Daoy (cell line): Measurements from ENCODE around the gene CBFA2T2. TPM values are rescaled to one million over a fixed set of nuclear protein-coding genes. Genes with fewer than 3 reads are reported as not detected.
"Not testable (repeated sequence)": the region's sequence is repeated elsewhere in the genome, so short reads cannot be mapped to it uniquely, and the experiment has no call there.

Experiments used
- DNase-seq: peaks from one replicate; pipeline ENCODE4 v3.0.0-alpha.2; 2015; ENCODE audit warnings: low read depth
- total RNA-seq: library from RNA; depleted of rRNA; stranded (reverse); fragments of >200 nt; shearing (Covaris generic); gene quantifications from 2 replicates; pipeline ENCODE4 v1.2.3, GENCODE V29; 2014

CBFA2T2 gene
- total RNA-seq, 1 experiment from 2014 or later = 3.6 TPM

DNA sequence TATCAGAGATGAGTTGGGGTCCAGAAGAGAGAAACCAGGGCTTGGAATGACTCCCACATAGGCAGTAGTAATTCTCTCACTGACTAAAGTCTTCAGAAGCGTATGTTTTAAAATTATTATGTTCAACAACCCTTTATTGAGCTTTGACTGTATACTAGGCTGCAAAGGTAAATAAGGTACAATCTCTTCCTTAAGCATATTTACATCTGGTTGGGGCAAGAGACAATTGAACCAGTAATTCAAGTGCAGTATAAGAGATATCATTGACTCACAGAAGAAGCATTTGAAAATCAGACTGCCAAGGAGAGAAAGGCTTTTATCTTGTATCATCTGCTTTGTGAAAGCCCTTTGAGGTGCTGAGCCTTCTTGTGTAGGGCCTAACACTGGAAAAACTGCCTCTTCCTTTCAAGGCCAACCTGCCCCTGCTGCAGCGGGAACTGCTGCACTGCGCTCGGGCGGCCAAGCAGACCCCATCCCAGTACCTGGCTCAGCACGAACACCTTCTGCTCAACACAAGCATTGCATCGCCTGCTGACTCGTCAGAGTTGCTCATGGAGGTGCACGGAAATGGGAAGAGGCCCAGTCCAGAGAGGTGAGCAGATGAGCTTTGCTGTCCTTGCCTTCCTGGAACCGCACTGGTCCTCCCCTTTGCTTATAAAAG lies 132.9 kb downstream of the CBFA2T2 start:
- DNase-seq = no peak

- no peak for DNase-seq
Observed at GRCh38 chr20:33624399-33624798, 134.5 kb downstream of the CBFA2T2 start.

DNA sequence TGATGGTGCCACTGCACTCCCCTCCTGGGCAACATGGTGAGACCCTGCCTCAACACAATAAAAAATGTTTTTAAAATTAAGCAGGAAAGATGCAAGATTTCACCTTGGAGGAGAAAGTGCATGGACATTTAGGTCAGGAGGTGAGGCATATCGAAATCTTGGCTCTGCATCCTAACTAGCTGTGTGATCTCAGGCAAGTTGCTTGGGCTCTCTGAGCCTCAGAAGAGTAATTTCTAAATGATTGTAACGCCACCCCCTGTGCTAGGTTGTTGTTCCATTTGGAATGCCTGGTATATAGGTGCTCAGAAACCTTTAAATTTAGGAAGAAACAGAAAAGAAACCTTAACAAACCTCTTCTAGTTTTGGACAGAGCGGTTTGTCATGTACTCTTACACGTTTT lies 136.3 kb downstream of the CBFA2T2 start:
- DNase-seq = no peak

- DNase-seq = no peak
Observed at GRCh38 chr20:33627577-33628216, 137.8 kb downstream of the CBFA2T2 start.

DNA sequence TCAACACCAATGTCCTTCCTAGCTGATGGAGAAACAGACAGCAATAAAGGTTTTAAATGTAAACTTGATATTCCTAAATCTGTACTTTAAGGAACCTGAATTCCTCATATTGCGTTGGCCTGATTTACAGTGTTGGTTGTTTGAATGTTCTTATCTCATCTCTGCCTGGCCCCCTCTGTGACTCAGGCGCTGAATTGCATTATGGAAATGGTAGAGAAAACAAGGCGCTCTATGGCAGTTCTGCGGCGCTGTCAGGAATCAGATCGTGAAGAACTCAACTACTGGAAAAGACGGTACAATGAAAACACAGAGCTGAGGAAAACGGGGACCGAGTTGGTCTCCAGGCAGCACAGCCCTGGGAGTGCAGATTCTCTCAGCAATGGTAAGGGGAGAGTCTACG lies 139.6 kb downstream of the CBFA2T2 start:
- no peak for DNase-seq

DNA sequence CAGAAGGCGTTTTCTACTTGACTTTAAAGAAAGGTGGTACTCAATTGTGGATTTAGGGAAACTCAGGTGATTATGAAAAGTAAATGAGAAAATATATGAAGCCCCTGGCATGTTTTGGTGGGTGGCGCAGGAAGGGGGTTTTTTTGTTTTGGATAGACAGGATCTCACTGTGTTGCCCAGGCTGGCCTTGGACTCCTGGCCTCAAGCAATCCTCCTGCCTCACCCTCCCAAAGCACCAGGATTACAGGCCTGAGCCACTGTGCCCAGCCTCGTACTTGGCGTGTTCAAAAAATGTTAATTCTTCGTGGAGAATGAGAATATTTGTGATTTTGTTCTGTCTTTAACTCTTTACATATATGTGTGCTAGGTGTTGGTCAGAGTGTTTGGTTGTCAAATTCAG lies 140.1 kb downstream of the CBFA2T2 start:
- no peak for DNase-seq

GRCh38 chr20:33630507-33630906 lies 140.6 kb downstream of the CBFA2T2 start:
- DNase-seq = no peak

DNA sequence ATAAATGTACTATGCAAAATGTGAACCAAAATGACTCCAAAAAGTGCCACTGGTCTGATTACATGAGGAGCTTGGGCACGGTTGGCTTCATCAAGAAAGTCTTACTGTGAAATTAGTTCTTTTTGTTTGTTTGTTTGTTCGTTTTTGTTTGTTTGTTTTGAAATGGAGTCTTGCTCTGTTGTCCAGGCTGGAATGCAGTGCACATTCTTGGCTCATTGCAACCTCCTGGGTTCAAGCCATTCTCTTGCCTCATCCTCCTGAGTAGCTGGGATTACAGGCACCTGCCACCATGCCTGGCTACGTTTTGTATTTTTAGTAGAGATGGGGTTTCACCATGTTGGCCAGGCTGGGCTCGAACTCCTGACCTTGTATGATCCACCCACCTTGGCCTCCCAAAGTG lies 142.0 kb downstream of the CBFA2T2 start:
- not testable (repeated sequence) for DNase-seq

DNA sequence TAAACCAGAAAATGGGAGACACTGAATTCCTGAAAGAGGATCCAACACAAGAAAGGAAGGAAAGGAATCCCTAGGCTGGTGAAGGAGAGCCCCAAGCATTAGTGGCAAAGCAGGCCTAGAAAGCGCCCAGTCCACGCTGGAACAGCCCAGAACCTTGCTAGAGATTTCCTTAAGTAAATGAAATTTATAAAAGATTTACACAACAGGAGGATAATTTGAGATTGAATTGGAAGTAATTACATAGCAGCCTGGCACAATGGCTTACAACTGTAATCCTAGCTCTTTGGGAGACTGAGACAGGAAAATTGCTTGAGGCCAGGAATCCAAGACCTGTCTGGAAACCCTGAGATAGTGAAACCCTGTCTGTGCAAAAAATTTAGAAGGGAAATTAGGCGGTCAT lies 145.4 kb downstream of the CBFA2T2 start:
- no peak for DNase-seq

DNA sequence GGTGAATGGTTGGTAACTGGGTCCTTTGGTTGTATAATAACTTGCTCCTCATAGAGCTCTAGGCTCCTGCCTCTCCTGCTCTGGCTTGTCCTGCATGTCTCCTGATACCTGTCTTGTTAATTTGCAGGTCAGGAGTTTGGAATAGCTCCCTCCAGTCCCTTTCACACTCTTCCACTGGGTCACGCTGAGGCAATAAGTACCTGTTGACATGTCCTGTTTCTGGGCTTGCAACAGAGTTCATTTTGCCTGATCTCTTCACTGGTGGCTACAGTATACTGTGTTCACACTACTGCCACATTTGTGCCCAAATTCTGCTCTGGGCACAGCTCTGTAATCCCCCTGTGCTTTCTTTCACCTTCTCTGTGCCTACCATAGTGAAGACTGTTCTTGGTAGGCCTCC lies 146.9 kb downstream of the CBFA2T2 start:
- no peak for DNase-seq

DNA sequence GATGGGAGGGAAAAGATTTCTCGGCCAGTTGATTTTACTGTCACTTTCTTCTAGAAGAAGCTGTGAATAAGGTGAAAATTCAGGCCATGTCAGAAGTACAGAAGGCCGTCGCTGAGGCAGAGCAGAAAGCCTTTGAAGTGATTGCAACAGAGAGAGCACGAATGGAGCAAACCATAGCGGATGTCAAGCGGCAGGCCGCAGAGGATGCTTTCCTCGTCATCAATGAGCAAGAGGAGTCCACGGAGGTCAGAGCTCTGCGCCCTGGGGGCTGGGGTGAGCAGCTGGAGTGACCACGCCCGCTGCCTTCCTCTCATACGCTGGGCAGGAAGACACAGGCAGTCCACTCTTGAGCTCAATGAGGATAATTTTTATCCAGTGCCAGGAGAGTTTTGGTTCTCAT lies 150.4 kb downstream of the CBFA2T2 start:
- no peak for DNase-seq

DNA sequence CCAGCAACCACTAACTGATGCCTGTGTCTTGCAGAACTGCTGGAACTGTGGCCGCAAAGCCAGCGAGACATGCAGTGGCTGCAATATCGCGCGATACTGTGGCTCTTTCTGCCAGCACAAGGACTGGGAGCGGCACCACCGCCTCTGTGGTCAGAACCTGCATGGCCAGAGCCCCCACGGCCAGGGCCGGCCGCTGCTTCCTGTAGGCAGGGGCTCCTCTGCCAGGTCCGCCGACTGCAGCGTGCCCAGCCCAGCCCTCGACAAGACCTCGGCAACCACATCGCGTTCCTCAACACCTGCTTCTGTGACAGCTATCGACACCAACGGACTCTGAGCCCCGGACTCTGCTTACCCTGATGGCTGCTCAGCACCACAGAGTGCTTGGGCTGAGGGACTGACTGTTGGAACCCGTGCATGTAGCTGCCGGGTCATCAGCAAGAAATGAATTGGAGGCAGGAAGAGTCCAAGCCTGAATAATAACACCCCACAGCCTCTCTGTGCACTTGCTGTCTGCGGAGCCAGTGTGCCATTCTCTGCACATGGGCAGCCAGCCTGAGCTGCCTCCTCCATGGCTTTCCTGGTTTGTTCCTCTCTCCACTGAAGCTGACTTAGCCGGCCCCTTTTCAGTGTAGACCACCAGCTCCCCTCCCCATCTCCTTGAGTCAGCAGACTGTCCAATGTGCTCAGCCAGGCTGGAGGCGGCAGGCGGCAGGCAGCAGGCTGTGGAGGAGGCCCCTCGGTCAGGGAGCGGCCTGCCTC lies 154.6 kb downstream of the CBFA2T2 start:
- no peak for DNase-seq

DNA sequence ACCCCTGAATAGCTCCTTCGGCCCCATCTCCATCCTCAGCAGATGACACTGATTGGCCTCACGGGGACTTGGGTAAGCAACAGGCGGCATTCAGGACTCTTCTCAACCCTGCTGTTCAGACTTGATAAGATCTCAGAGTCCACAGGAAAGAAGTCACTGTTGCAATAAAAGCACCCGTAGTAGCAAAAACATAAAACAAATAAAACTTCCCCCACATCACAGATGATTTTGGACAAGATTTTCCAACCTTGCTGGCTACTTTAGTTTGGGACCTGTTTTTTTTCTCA lies 155.1 kb downstream of the CBFA2T2 start:
- no peak for DNase-seq

DNA sequence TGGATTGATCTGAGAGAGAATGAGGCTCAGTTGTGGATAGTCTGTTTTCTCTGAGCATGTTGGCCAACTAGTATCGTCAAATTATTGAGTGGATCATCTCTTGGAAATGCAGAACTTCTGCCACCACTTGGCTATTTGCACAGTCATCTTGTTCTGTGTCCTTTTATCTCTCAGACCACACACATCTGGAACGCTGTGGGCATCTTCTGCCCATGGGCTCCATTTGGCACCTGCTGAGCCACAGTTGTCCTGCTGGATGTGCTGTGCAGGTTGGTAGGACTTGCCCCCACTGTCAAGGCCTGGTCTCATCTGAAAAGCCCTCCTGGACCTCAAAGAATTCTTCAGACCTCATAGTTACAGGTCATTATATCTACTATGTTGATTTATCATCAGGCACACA lies 155.5 kb downstream of the CBFA2T2 start:
- DNase-seq = no peak

- no peak for DNase-seq
Observed at GRCh38 chr20:33646191-33646590, 156.3 kb downstream of the CBFA2T2 start.

DNA sequence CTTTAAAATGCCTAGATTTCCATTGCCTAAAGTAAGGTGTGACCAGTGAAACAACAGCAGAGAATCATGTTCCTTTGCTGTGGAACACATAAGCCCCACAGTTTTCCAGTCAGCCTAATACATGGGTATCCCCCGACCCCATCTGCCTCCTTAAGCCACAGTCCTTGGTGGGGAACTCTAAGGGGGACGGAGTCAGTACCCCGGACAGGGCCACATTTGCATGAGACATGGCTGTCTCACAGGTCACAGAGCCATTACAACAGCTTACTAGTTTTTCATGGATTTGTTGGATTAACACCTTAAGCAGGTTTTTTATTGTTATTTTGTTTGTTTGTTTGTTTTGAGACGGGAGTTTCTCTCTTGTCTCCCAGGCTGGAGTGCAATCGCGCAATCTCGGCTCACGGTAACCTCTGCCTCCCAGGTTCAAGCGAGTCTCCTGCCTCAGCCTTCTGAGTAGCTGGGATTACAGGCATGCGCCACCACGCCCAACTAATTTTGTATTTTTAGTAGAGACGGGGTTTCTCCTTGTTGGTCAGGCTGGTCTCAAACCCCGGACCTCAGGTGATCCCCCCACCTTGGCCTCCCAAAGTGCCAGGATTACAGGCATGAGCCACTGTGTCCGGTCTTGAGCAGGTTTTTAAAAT lies 157.2 kb downstream of the CBFA2T2 start:
- not testable (repeated sequence) for DNase-seq

DNA sequence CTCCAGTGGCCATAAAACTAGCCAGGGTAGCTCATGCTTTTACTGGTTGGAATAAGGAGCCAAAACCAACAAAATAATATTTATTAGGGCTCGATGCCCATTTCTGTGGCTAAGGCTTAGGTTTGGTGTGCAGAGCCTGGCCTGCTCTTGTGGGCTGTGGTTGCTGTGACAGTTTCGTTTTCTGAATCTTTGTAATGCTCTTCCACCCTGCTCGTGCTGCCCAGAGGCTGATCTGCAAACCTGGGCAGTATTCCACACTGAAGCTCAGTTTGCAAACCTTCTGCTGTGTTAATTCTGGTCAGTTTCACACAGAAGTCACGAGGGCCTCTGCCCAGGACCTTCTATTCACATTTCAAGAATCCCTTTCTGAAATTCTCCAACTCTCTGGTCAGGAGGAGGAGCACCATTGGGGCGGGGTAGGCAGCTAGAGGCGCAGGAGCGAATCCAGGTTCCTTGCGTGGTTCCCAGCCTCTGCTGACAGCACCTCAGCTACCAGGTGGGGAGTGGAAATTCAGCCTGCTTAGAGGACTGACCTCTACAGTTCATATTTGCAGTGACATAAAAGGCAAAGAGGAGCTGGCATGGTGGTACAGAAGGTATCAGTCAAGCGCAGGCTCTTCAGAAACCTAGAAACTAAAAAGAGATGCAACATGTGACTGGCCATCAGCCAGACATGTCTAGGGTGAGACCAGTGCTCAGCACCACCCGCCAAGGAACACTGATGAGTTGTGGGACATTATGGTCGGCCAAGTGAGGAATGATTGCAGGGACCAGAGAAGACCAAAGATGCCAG lies 157.9 kb downstream of the CBFA2T2 start:
- DNase-seq = peak; percentile 80

GRCh38 chr20:33648396-33649004 lies 158.6 kb downstream of the CBFA2T2 start:
- no peak for DNase-seq

- DNase-seq = no peak
Observed at GRCh38 chr20:33649201-33649681, 159.3 kb downstream of the CBFA2T2 start.

DNA sequence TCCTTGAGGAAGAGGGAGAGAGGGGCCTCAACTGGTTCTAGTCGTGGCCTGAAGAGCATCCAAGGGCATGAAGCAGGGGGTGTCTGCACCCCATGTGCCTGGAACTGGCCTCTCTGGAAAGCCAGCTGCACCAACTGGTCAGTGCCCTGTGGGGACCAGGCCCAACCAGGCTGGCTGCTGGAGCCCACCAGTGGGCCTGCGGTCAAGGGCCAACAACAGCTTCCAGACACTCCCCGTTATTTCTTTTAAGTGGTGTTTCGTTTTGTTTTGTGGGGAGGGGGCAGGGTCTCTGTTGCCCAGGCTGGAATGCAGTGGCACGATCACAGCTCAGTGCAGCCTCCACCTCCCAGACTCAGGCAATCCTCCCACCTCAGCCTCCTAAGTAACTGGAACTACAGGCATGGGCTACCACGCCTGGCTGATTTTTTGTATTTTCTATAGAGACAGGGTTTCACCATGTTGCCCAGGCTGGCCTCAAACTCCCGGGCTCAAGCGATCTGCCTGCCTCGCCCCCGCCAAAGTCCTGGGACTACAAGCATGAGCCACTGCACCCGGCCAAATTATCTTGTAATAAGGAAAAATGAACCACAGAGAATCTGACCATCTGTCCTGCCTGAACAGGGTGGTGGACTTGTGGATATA lies 160.3 kb downstream of the CBFA2T2 start:
- DNase-seq = no peak
